Mammary epithelial cell (primary cell): Measurements from ENCODE around the gene KCNMB1.

Experiments used
- CTCF ChIP-seq, 2 donors: IDR thresholded peaks in 1 of 2; conservative IDR thresholded peaks in 1 of 2; 2 replicates each; pipeline ENCODE4 v1.5.1; 2011 to 2012; ENCODE audit warnings: inconsistent platforms in 2 of 2, low read length in 2 of 2, mild to moderate bottlenecking in 2 of 2, control low read depth in 1 of 2, low read depth in 1 of 2; ENCODE audit not compliant: insufficient read depth in 1 of 2; ENCODE audit errors: extremely low read depth in 1 of 2
- EZH2 ChIP-seq: IDR thresholded peaks from 2 replicates; pipeline ENCODE4 v1.6.1; 2012; ENCODE audit warnings: low read length, inconsistent platforms, borderline replicate concordance

GRCh38 chr5:170388818-170389549 is at the start of gene KCNMB1:
- TF ChIP-seq CTCF (conservative IDR thresholded peaks at IDR 0.05 in 1 of 2, IDR thresholded peaks at IDR 0.05 in 1 of 2; ENCODE audit: extremely low read depth in 1 of 2, insufficient read depth in 1 of 2, low read depth in 1 of 2, low read length in 2 of 2) (no peak), EZH2 (no peak)
